HS-27A (cell line): ENCODE data around the gene CRKL.
"Not testable (repeated sequence)": the region's sequence is repeated elsewhere in the genome, so short reads cannot be mapped to it uniquely, and the experiment has no call there.

Experiments used
- DNase-seq: peaks from one replicate; pipeline ENCODE4 v3.0.0-alpha.2; 2012; ENCODE audit warnings: low read depth, missing footprints

The CRKL gene, protein sequence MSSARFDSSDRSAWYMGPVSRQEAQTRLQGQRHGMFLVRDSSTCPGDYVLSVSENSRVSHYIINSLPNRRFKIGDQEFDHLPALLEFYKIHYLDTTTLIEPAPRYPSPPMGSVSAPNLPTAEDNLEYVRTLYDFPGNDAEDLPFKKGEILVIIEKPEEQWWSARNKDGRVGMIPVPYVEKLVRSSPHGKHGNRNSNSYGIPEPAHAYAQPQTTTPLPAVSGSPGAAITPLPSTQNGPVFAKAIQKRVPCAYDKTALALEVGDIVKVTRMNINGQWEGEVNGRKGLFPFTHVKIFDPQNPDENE

DNA sequence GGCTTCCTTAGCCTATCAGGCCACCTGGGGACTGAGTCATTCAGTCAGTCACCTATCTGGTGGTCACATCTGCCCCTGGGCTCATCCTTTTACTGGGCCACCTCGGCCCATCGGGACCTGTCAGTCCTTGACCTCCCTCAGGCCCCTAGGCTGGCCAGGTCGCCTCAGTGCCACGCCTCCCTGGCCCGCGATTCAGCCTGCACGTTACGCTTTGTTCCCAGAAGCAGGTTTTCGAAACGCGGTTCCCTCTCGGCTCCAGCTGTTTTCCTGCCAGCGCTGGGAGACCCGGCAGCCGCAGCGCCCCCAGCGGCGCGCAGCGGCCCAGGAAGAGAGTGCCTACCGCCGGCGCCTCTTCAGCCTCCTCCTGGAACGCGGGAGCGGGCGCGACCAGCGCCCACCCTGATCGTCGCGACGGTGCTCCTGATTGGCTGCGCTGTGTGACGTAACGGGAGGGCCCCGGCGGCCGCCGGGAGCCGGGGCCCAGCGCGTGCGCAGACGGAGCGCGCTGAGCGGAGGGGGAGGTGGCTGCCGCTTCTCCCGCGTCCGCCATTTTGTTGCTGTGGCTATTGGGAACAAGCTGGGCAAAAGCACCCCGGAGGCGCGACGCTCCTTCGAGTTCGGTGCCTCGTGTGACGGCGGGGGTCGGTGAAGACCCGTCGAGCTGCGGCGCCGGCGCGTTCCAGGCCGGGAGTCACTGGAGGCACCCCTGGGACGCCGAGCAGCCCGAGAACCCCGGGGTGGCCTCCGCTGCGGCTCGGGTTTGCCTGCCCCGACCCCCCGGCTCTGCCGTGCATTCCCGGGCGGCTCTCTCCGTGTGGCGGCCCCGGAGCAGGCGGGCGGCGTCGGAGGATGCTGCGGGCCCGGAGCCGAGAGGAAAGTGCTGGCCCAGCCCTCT is at the start of gene CRKL:
Gene CRKL, plus strand, starts transcription at position 492 of the 895 bp plus-strand sequence. CDS start 528 bp downstream, outside the sequence.
- DNase-seq = peak; percentile 89

DNA sequence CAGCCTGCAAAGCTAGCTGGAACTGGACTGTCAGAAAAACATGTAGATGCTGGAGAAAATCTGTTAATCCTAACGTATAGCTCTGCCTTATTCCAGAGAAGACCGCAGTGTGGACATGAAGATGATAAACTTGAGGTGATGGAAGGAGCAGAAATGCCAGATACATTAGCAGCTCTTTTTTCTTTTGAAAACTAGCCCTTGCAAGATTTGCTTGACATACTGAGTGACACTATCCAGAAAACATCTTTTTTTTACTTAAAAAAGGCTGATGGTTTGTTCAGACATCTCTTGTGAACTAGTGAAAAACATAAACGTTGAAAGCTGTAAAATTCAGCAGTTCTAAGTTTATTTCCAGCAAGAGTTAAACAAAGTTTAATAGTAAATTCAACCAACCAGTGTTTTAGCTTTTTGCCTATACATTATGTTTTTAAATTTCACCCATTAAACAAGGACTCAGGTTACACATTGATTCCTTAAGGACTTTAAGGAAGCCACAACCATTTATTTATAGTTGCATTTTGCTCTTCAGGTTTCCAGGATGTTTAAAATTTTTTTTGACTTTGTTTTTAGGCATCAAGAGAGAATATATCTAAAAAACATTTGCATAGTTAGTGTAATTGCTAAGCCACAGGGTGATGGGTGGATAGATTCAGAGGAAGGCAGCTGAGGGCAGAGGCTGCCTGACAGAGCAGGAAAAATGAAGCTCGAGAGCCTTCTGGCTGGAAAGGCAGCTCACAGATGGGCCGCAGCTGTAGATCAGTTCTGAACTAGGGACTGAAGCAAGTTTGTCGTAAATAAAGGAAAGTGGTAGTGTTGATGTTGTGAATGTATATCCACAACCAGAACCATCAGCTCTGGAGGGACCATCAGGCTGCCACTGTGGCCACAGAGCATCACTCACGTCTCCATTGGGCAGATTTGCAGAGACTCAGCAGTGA is 48.9 kb upstream of the CRKL start:
- DNase-seq = no peak

DNA sequence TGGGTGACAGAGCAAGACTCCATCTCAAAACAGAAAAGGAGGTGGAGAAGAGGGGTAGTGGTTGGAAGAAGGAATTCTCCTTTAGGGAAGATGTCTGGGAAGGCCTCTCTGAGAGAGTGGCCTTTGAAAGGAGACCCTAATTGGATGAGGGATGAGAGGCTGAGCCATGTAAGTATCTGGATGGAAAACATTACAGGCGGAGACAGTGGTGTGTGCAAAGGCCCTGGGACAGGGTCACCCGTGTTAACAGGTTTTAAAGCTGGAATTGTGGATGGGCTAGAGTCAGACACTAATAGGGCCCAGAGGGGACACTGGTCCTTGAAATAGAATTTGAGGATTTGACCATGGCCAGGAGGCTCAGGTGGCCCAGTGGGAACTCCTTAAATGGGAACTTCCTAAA is 48.0 kb upstream of the CRKL start:
- no peak for DNase-seq

DNA sequence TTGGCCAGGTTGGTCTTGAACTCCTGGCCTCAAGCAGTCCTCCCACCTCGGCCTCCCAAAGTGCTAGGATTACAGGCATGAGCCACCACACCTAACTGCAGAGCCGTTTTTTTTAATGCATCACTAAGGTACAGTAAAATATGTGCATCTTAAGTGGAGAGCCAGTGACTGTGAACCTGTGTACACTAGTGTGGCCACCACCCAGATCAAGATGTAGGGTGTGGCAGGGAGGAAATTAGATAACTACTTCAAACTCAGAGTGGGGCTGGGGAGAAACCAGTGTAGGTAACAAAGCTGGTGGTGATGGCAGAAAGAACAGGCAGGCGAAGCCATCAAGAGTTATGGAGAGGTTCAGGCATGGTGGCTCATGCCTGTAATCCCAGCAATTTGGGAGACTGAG is 44.0 kb upstream of the CRKL start:
- DNase-seq = no peak

DNA sequence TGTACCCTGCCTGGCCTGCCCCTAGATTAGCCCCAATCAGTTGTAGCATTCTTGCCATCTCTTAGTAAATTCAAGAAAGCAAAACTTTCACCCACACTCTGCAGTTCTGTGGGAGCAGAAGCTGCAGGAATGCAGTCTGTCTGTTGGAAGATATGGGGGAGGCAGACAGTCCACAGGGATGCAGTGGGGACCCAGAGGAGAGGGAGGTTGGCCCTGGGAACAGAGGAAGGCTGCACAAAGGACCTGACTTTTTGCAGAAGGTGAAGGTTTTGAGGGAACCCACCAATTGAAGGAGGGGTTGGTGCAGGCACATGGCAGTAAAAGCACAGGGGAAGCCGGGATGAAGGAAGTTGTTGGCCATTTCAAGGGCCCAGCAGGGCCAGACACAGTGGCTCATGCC is 41.9 kb upstream of the CRKL start:
- DNase-seq = no peak

DNA sequence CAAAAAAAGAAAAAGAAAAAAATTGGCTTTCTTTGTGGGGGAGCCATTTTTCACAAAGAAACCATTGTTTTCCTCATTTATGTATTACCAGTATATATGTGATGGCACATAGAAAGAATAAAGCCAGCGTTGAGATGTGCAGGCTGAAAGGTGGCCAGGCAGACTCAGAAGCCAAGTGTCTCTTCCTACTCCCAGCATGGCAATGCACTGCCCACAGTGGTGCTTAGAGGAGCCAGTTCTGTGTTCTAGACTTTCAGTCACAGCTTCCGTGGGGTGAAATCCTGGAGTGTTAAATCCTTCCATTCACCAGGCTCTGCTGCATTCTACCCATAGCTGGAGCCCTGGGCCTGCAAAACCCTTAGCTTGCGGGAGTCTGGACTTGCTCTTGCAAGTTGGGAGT is 39.5 kb upstream of the CRKL start:
- no peak for DNase-seq

DNA sequence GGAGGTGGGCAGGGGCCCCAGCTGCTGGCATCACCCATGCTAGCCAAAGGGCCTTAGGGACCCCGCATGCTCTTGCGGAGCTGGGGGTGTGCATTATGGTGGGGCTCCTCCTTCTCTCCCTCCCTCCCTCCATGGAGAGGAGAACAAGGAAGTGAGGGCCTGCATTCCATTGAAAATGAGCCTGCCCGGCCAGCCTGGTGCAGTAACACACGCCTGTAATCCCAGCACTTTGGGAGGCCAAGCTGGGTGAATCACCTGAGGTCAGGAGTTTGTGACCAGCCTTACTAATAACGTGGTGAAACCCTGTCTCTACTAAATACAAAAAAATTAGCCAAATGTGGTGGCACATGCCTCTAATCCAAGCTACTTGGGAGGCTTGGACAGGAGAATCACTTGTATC is 36.0 kb upstream of the CRKL start:
- no peak for DNase-seq

DNA sequence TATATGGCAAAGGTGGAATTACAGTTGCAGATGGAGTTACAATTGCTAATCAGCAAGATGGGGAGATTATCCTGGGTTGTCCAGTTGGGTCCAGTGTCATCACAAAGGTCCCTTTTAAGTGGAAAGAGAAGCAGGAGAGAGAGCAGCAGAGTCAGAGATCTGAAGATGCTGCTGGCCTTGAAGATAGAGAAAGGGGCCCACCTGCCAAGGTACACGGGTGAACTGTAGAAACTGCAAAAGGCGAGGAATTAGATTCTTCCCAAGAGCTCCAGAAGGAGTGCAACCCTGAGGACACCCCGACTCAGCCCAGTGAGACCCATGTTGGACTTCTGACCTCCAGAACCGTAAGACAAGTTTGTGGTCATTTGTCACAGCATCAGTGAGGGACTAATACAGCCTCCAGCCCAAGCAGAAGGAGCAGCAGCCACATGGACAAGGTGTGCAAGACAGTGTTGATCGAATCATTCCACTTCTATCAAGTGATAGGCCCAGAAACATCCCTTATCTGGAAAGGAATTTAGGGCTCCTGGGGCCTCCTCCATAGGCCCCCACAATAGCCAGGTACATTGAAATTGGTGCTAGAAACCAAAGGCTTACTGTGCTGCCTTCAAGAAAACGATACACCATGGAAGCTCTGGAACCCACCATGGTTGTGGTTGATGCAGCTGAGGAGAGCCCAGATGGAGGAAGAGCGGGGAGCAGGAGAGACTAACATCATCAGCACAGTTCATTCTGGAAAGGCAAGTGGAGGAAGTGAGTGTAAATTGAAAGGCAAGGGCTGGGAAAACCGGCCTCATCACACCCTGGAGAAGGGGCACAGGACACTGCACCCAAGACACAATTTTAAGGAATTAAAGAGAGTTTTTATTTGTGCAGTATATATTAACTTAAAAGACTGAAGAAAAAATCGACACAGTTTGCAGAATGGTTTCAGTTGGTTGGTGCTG is 35.1 kb upstream of the CRKL start:
- no peak for DNase-seq

DNA sequence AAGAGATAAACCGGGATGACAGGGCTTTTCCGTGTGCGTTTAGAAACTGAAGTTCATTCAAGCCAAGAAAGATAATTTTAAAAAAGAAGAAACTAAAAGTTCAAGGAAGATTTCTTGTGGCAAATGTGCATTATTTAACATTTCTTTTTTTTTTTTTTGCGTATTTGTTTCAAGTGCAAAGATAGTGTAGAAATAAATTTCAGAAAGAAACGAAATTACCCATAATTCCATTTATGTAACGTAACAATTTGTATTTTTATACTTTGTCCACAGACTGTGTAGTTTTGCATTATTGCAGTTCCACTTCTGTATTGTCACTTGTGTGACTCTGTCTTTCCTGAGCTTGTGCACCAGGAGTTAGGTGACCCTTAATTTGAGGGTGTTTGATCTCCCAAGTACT is 34.4 kb upstream of the CRKL start:
- DNase-seq = no peak

DNA sequence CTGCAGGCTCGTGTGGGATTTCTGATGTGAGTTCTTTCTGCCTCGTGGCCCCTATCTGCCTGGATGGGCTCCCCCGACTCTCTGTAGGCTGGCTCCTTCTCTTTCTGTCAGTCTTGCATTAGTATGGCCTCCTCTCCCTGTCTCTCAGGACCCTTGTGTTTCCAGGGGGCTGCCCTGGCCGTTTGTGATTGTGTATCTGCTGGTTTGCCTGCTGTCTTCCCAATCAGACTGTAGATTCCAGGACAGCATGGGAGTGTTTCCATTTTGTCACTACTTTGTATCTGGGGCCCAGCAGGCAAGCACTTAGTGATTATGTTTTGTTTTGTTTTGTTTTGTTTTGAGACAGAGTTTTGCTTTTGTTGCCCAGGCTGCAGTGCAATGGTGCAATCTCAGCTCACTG is 32.8 kb upstream of the CRKL start:
- DNase-seq = no peak

DNA sequence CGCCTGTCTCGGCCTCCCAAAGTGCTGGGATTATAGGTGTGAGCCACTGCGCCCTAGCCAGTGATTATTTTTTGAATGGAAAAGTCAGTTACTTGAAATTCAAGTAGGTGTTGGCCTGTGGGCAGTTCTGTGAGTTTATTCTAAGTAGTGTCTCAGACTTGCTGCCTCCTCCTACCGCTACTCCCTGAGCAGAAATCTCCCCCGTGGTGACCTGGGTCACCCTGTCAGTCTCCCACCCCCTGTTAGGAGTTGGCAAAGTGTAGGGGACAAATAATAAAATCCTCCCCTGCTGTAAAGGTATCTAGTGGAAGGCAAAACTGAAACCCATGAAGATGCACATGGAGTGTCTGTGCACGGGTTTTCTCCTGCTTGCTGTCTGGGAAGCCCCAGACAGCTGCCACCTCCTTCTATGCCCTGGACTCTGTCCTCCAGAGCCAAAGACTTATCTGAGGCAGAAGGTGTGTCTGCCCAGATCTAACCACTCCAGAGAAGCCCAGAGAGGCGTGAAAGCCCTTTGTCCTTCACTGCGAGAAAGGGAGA is 32.1 kb upstream of the CRKL start:
- no peak for DNase-seq

DNA sequence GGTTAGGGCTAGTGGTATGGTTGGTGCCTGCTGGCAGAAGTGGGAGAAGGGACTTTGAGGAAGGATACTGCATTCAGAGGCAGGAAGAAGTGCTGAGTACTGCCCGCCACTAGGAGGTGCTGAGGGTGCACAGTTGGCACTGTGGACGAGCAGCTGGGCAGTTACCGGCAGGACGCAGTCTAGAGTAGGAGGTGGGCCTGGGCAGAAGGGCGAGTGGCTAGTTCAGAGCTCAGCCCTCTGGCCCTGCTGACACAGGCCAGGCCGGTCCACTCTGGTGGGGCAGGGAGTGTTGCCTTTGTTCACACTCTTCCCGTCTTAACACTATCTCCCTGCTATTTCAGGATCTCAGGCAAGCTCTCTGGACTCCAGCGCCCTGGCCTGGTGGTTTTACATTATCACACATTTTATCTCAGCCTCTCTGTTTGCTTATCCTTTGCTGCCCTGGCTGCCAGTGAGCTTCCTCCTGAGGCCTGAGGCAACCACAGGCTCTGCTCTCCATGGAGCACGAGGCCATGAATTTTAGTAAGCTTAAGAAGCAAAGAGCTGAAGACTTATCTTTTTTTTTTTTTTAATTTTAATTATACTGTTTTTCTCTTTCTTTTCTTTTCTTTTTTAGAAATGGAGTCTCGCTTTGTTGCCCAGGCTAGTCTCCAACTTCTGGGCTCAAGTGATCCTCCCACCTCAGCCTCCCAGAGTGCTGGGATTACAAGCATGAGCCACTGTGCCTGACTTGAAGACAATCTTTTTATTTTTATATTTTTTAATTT is 31.5 kb upstream of the CRKL start:
- peak; percentile 7 for DNase-seq

DNA sequence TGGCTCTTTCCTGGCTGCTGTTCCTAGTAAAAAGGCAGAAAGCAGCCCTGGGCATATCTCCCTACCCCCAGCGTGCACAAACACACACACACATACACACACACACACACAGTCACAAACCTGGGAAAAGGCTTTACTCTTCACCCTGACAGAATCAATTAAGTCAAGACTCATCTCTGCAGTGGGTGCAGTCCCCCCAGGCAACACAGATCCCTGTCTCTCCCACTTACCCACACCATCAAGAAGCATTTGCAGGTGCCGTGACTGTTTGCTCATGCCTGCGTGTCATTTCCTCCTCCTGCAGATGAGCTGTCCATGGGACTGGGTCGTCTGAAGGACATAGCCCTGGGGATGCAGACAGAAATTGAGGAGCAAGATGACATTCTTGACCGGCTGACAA is 29.8 kb upstream of the CRKL start:
- no peak for DNase-seq

DNA sequence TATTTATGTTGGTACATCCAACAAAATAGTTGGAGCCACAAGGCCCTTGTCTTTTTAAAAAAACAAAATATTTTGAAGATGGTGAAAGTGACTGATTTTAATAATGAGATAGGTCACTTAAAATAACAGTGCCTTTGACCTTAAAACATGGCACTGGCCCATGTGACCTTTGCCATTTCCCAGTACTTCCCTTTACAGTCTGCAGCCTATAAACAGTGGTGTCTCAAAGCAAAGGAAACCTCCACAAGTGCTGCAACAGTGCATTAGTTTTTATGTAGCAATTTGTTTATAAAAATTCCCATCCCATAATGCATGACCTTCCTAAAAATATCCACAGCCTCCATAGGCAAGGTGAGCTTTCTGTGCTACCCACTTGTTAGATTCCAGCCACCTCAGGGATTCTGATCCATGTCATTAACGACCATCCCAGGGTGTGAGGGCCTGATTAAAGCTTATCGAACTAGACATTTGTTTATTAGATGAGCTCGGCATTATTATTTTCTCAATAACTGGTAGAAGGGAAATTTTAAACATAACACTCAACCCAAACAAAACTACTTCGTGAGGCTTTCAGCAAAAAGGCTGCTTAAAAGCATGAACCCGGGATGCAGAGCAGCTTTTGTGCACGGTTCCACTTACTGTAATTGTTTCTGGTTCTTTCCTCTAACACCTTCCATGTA is 28.0 kb upstream of the CRKL start:
- no peak for DNase-seq

DNA sequence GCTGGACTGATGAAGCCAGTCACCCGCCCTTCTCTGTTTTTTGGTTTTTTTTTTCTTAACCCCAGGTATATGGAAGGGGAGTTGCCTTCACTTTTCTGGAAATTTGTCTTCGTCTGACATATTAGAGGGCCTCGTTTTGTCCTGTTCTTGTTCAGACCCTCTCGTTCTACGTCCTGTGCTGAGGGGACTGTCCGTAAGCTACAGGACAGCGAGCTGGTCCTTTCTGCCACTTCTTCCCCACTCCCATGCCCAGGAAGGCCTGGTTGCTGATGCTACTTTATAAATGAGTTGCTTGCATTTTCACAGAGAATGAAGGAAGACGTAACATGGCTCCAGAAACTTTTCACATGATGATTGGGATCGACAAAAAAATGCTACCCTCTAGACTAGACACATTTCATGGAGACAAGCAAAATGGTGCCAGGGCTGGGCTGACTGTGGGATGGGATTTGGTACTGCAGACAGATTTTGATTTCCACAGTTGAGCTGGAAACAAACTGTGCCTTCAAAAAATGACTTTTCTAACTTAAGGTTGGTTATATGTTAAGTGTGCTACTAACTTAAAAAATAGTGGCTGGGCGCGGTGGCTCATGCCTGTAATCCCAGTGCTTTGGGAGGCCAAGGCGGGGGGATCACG is 27.2 kb upstream of the CRKL start:
- DNase-seq = no peak

DNA sequence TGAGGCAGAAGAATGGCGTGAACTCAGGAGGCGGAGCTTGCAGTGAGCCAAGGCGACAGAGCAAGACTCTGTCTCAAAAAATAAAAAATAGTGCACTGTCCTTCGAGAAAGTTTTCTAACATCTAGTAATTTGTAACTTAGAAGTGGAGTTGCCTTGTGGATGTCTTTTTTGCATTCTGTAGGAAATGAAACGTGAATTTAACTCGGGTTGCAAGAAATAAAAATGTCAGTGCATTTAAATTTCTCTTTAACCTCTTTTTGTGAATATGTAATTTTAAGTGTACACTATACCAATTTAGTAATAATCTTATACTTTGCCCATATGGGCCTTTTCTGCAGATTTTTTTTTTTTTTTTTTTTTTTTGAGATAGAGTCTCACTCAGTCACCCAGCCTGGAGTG is 26.2 kb upstream of the CRKL start:
- no peak for DNase-seq

DNA sequence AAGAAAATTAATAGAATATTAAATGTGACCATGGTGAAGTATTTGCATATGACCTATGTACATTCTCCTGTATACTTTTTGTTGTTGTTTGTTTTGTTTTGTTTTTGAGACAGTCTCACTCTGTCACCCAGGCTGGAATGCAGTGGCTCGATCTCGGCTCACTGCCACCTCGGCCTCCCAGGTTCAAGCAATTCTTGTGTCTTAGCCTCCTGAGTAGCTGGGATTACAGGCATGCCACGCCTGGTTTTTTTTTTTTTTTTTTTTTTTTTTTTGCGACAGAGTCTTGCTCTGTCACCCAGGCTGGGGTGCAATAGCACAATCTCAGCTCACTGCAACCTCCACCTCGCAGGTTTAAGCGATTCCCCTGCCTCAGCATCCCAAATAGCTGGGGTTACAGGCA is 19.5 kb upstream of the CRKL start:
- DNase-seq = not testable (repeated sequence)

DNA sequence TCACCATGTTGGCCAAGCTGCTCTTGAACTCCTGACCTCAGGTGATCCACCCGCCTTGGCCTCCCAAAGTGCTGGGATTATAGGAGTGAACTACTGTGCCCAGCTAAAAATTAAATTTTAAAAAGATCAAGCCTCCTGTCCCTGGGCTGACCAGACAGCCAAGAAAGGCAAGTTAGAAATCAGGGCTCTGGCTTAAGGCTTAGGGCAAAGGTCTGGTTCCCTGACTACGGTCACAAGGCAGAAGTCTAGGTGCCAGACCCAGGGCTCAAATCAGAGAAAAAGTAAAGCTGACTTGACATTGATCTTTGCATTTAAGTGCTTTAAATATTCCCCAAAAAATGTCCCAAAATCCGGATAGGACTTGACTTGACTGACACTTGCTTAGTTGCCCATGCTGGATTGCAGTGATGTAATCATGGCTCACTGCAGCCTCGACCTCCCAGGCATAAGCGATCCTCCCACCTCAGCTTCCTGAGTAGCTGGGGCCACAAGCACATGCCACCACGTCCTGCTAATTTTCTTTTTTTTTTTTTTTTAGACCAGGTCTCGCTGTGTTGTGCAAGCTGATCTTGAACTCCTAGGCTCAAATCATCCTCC is 17.3 kb upstream of the CRKL start:
- DNase-seq = no peak
